NT2/D1 (cell line): ENCODE measurements around the gene SLC4A1AP.

Experiments
- SUZ12 ChIP-seq: IDR thresholded peaks from 2 replicates; pipeline ENCODE4 v1.6.1; 2011; ENCODE audit not compliant: insufficient read length, insufficient read depth; ENCODE audit errors: extremely low read depth
- YY1 ChIP-seq: IDR thresholded peaks from 2 replicates; pipeline ENCODE4 v1.6.1; 2011; ENCODE audit not compliant: insufficient read length, insufficient read depth
- ZNF274 ChIP-seq: IDR thresholded peaks from 2 replicates; pipeline ENCODE4 v1.6.1; 2011; ENCODE audit warnings: mild to moderate bottlenecking, low read depth, low read length

DNA sequence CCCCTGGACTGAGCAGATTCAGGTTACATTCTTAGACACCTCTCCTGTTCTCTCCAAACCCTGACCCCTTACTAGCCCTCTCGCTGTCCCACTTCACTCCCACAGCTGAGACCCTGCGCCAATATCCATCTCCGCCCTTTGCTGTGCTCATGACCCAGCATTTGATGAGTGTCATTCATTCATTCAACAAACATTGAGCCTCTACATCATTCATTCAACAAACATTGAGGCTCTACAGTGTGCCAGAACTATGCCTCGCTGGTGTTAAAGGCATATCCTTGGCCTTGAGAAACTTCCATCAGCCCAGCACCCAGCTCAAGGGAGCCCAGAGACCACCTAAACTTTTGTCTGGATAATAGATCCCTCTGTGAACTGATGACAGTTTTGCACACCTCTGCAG is 65.9 kb downstream of the SLC4A1AP start:
- TF ChIP-seq ZNF274 (no peak), YY1 (no peak), SUZ12 (no peak)
